ENCODE results near the gene LRIG1. TPM values are rescaled to one million over a fixed set of nuclear protein-coding genes. Genes with fewer than 3 reads are reported as not detected.

LRIG1 gene
- total and polyA plus RNA-seq, 2 of the 8 experiments (the other 6 are each of a cell fraction or from before 2014, with no cell fraction given), result 78.1 to 88.7 TPM

GRCh38 chr3:66336333-66336766, 164.5 kb downstream of the LRIG1 start (continued):
- no peak for TF ChIP-seq RBBP5 (IDR thresholded peaks at IDR 0.05; ENCODE audit: borderline replicate concordance, low read depth, low read length)
